Spleen (tissue), 7 donors: ENCODE results near the gene MEGF6.

Experiments used
- POLR2A ChIP-seq, 3 donors: fragments of 450-650 bp; IDR thresholded peaks; one replicate each; pipeline ENCODE4 v1.5.1; 2017; ENCODE audit warnings: antibody characterized with exemption in 3 of 3, mild to moderate bottlenecking in 1 of 3
- POLR2AphosphoS5 ChIP-seq, 3 donors: sonication (generic); formaldehyde crosslinking; IDR thresholded peaks; one replicate each; pipeline ENCODE4 v1.5.1; 2017; ENCODE audit warnings: antibody characterized with exemption in 3 of 3
- TF ChIP-seq, protein P1 (sequence below), 11 experiments: fragments of 200-600 bp in 7 of 11; fragments of 450-650 bp in 4 of 11; sonication (generic) in 4 of 11; IDR thresholded peaks in 8 of 11; conservative IDR thresholded peaks in 3 of 11; 1 replicate in 7 of 11; 2 replicates in 4 of 11; pipeline versions ENCODE4 v1.4.0 to v1.8.0; 2016 to 2021; ENCODE audit warnings: antibody characterized with exemption in 11 of 11, inconsistent platforms in 4 of 11, mild to moderate bottlenecking in 1 of 11
- donor health status: DM: no; HTN: no; CAD: no; lungs with moderate emphysema.
- donor health status: DM: no; HTN: no; CAD: no.
- donor health status: DM: no; HTN: no; CAD: no.

GRCh38 chr1:3494321-3495308 is 116.7 kb downstream of the MEGF6 start:
- TF ChIP-seq, protein P1, sequence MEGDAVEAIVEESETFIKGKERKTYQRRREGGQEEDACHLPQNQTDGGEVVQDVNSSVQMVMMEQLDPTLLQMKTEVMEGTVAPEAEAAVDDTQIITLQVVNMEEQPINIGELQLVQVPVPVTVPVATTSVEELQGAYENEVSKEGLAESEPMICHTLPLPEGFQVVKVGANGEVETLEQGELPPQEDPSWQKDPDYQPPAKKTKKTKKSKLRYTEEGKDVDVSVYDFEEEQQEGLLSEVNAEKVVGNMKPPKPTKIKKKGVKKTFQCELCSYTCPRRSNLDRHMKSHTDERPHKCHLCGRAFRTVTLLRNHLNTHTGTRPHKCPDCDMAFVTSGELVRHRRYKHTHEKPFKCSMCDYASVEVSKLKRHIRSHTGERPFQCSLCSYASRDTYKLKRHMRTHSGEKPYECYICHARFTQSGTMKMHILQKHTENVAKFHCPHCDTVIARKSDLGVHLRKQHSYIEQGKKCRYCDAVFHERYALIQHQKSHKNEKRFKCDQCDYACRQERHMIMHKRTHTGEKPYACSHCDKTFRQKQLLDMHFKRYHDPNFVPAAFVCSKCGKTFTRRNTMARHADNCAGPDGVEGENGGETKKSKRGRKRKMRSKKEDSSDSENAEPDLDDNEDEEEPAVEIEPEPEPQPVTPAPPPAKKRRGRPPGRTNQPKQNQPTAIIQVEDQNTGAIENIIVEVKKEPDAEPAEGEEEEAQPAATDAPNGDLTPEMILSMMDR (IDR thresholded peaks at IDR 0.05 in 8 of 11, conservative IDR thresholded peaks at IDR 0.05 in 3 of 11) = no peak
- TF ChIP-seq POLR2A (IDR thresholded peaks at IDR 0.05) = no peak
- TF ChIP-seq POLR2AphosphoS5 (IDR thresholded peaks at IDR 0.05) = peak in 1 of 3 donors; percentile 10
